ENCODE measurements around the gene ABL1. TPM values are rescaled to one million over a fixed set of nuclear protein-coding genes. Genes with fewer than 3 reads are reported as not detected.

ABL1 gene
- polyA plus RNA-seq, 1 of the 3 experiments (the other 2 are of a cell fraction): 24.6 TPM

DNA sequence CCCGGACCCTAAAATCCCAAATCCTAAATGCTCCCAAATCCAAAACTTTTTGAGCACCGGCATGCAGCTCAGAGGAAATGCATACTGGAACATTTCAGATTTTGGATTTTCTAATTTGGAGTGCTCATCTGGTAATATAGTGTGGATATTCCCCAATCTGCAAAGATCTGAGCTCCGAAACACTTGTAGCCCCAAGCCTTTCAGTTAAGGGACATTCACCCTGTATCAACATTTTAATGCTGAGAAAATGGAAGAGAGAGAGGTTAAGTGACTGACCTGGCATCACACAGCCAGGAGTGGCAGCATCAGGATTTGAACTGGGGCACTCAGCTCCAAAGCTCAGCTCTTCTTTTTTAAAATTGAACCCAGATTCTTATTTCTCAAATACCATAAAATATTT is 30.9 kb downstream of the ABL1 start:
- Histone ChIP-seq H3K36me3 (replicated peaks in 1 of 2; ENCODE audit: control insufficient read depth in 1 of 2, insufficient read depth in 2 of 2, low read length in 1 of 2) (peaks cover 40 to 43% of the 10 kb centered on the region in 2 experiments), H3K4me1 (ENCODE audit: control insufficient read depth in 1 of 2, insufficient read depth in 2 of 2, low read depth in 1 of 2, low read length in 1 of 2) (peaks cover 0 to 14% of the 10 kb centered on the region in 2 experiments; a peak in 2 of 4 replicates), H3K27me3 (ENCODE audit: insufficient read depth) (no peaks in the 10 kb centered on the region), H3K9me3 (no peaks in the 10 kb centered on the region), H3F3A (replicated peaks; ENCODE audit: insufficient read depth) (peaks cover 25% of the 10 kb centered on the region), H3K9ac (no peak overlapping the region), H2AFZ (ENCODE audit: low read depth) (no peak overlapping the region), H3K4me2 (no peak overlapping the region), H3K9me2 (no peaks in the 10 kb centered on the region), H3K79me2 (ENCODE audit: insufficient read depth) (peaks cover 98% of the 10 kb centered on the region), H3K4me3 (ENCODE audit: low read depth in 2 of 2, low read length in 1 of 2) (no peak overlapping the region; a peak in 1 of 4 replicates), H4K20me1 (ENCODE audit: insufficient read depth) (peaks cover 94% of the 10 kb centered on the region), H3K27ac (ENCODE audit: low read depth in 2 of 2, low read length in 1 of 2) (no peak overlapping the region; a peak in 1 of 4 replicates)
- TF ChIP-seq, protein P1, sequence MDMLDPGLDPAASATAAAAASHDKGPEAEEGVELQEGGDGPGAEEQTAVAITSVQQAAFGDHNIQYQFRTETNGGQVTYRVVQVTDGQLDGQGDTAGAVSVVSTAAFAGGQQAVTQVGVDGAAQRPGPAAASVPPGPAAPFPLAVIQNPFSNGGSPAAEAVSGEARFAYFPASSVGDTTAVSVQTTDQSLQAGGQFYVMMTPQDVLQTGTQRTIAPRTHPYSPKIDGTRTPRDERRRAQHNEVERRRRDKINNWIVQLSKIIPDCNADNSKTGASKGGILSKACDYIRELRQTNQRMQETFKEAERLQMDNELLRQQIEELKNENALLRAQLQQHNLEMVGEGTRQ (IDR thresholded peaks at IDR 0.05; ENCODE audit: borderline replicate concordance, low read depth, low read length): no peak
- TF ChIP-seq TCF12 (IDR thresholded peaks at IDR 0.05) (no peak), SIN3A (IDR thresholded peaks at IDR 0.05; ENCODE audit: borderline replicate concordance, low read depth, low read length) (no peak), EZH2phosphoT487 (IDR thresholded peaks at IDR 0.05; ENCODE audit: borderline replicate concordance, low read depth) (no peak), POLR2AphosphoS5 (IDR thresholded peaks at IDR 0.05; ENCODE audit: low read depth, low read length) (no peak), MXI1 (IDR thresholded peaks at IDR 0.05; ENCODE audit: low read depth, low read length) (no peak), FOSL2 (IDR thresholded peaks at IDR 0.05; ENCODE audit: borderline replicate concordance, low read depth) (no peak), RXRA (IDR thresholded peaks at IDR 0.05; ENCODE audit: borderline replicate concordance, low read depth) (no peak), RFX5 (IDR thresholded peaks at IDR 0.05; ENCODE audit: low read length) (no peak), CHD2 (IDR thresholded peaks at IDR 0.05; ENCODE audit: low read length, partially characterized antibody) (no peak), RAD21 (IDR thresholded peaks at IDR 0.05; ENCODE audit: low read length) (no peak), GATA2 (CRISPR knock-in tag; IDR thresholded peaks at IDR 0.05) (no peak), FOXM1 (IDR thresholded peaks at IDR 0.05; ENCODE audit: low read depth) (no peak)
- TF ChIP-seq, protein P2, sequence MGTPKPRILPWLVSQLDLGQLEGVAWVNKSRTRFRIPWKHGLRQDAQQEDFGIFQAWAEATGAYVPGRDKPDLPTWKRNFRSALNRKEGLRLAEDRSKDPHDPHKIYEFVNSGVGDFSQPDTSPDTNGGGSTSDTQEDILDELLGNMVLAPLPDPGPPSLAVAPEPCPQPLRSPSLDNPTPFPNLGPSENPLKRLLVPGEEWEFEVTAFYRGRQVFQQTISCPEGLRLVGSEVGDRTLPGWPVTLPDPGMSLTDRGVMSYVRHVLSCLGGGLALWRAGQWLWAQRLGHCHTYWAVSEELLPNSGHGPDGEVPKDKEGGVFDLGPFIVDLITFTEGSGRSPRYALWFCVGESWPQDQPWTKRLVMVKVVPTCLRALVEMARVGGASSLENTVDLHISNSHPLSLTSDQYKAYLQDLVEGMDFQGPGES (IDR thresholded peaks at IDR 0.05; ENCODE audit: low read depth, low read length): no peak
- ChIA-PET POLR2A (no interaction called here), CTCF (interaction anchor here (0.6 to 10.3 kb wide), 50 partner anchors 8 to 229 kb away, joined by 3 to 177 read pairs (median 6); partner anchors contain the start of gene EXOSC2)
- DNase-seq: no peak
- WGBS (ENCODE audit: low lambda C conversion rate): 100% methylated on average over 3 of the region's 3 CpGs

DNA sequence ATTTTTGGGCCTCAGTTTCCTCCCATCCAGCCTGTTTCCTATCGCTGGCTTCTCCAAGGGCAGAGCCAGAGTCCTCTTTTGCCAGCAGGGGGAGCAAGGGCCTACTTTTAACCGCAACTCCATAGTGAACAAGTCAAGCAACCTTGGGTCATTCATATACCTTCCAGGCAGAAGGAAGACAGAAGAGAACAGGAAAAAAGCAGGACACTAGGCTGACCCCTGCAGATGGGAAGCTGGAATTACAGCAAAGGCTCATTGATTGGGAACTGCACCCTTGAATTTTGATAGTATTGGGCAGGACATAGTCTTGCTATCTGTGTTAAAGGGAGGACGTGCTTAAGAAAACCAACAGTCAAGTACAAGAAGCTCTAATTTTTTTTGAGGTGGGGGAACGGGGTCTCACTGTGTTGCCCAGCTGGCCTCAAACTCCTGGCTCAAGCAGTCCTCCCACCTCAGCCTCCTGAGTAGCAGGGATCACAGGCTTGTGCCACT is 31.5 kb downstream of the ABL1 start:
- Histone ChIP-seq H3K36me3 (replicated peaks in 1 of 2; ENCODE audit: control insufficient read depth in 1 of 2, insufficient read depth in 2 of 2, low read length in 1 of 2) (peaks cover 46 to 49% of the 10 kb centered on the region in 2 experiments), H3K9me2 (no peaks in the 10 kb centered on the region), H3K79me2 (ENCODE audit: insufficient read depth) (peaks cover 98% of the 10 kb centered on the region), H3K27ac (ENCODE audit: low read depth in 2 of 2, low read length in 1 of 2) (no peak overlapping the region; a peak in 1 of 4 replicates), H3K9ac (no peak overlapping the region), H3K9me3 (no peaks in the 10 kb centered on the region), H3K4me3 (ENCODE audit: low read depth in 2 of 2, low read length in 1 of 2) (peak overlapping the region in 1 of 2 experiments; percentile 24; a peak in 1 of 4 replicates), H3K4me1 (ENCODE audit: control insufficient read depth in 1 of 2, insufficient read depth in 2 of 2, low read depth in 1 of 2, low read length in 1 of 2) (peaks cover 0 to 13% of the 10 kb centered on the region in 2 experiments; a peak in 2 of 4 replicates), H4K20me1 (ENCODE audit: insufficient read depth) (peaks cover 94% of the 10 kb centered on the region), H3K27me3 (ENCODE audit: insufficient read depth) (no peaks in the 10 kb centered on the region), H2AFZ (ENCODE audit: low read depth) (no peak overlapping the region), H3K4me2 (no peak overlapping the region), H3F3A (replicated peaks; ENCODE audit: insufficient read depth) (peaks cover 19% of the 10 kb centered on the region)
- peak; percentile 79 for DNase-seq
- CTCF ChIA-PET: interaction anchor here (0.5 to 10.3 kb wide), 73 partner anchors 8 to 692 kb away, joined by 3 to 177 read pairs (median 5); partner anchors contain the start of genes FIBCD1 and QRFP
- POLR2A ChIA-PET: no interaction called here
- WGBS (ENCODE audit: low lambda C conversion rate): 34% methylated on average over 4 of the region's 4 CpGs
- TF ChIP-seq FOSL2 (IDR thresholded peaks at IDR 0.05; ENCODE audit: borderline replicate concordance, low read depth) (no peak), SMC3 (IDR thresholded peaks at IDR 0.05; ENCODE audit: low read depth, low read length) (peak; percentile 78), EP300 (IDR thresholded peaks at IDR 0.05; ENCODE audit: borderline replicate concordance in 1 of 2, low read depth in 1 of 2, low read length in 1 of 2) (0 out of 4 replicates have a peak, but pooled peaks of 1 of the 2 experiments have one; percentile 12), TCF12 (IDR thresholded peaks at IDR 0.05) (no peak; the same call in 1 of the 2 replicates), RAD21 (IDR thresholded peaks at IDR 0.05; ENCODE audit: low read length) (peak; percentile 77), TEAD4 (IDR thresholded peaks at IDR 0.05; ENCODE audit: borderline replicate concordance, insufficient read depth) (no peak), RXRA (IDR thresholded peaks at IDR 0.05; ENCODE audit: borderline replicate concordance, low read depth) (no peak), CHD2 (IDR thresholded peaks at IDR 0.05; ENCODE audit: low read length, partially characterized antibody) (peak; percentile 45), JUND (IDR thresholded peaks at IDR 0.05) (no peak), GABPA (IDR thresholded peaks at IDR 0.05; ENCODE audit: low read depth) (no peak), FOXJ3 (CRISPR knock-in tag; IDR thresholded peaks at IDR 0.05) (no peak), SIN3A (IDR thresholded peaks at IDR 0.05; ENCODE audit: borderline replicate concordance, low read depth, low read length) (peak; percentile 46; the same call in 1 of the 2 replicates), EZH2phosphoT487 (IDR thresholded peaks at IDR 0.05; ENCODE audit: borderline replicate concordance, low read depth) (no peak)
- TF ChIP-seq, protein P3, sequence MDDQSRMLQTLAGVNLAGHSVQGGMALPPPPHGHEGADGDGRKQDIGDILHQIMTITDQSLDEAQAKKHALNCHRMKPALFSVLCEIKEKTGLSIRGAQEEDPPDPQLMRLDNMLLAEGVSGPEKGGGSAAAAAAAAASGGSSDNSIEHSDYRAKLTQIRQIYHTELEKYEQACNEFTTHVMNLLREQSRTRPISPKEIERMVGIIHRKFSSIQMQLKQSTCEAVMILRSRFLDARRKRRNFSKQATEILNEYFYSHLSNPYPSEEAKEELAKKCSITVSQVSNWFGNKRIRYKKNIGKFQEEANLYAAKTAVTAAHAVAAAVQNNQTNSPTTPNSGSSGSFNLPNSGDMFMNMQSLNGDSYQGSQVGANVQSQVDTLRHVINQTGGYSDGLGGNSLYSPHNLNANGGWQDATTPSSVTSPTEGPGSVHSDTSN (IDR thresholded peaks at IDR 0.05): 0 out of 2 replicates have a peak, but pooled peaks have one; percentile 8
- TF ChIP-seq, protein P4, sequence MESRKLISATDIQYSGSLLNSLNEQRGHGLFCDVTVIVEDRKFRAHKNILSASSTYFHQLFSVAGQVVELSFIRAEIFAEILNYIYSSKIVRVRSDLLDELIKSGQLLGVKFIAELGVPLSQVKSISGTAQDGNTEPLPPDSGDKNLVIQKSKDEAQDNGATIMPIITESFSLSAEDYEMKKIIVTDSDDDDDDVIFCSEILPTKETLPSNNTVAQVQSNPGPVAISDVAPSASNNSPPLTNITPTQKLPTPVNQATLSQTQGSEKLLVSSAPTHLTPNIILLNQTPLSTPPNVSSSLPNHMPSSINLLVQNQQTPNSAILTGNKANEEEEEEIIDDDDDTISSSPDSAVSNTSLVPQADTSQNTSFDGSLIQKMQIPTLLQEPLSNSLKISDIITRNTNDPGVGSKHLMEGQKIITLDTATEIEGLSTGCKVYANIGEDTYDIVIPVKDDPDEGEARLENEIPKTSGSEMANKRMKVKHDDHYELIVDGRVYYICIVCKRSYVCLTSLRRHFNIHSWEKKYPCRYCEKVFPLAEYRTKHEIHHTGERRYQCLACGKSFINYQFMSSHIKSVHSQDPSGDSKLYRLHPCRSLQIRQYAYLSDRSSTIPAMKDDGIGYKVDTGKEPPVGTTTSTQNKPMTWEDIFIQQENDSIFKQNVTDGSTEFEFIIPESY (IDR thresholded peaks at IDR 0.05; ENCODE audit: borderline replicate concordance, low read depth): no peak

All from SK-N-SH (cell line).